OCI-LY3 (cell line): ENCODE data around the gene HDDC3.

ENCODE experiments used
- CTCF ChIP-seq: fragments of 200-600, 300-600 bp; sonication (generic); IDR thresholded peaks from 2 replicates; pipeline ENCODE4 v1.5.1; 2014; ENCODE audit warnings: antibody characterized with exemption, low read length, low read depth
- EZH2phosphoT487 ChIP-seq: fragments of 200-600 bp; shearing (Covaris generic); IDR thresholded peaks from 2 replicates; pipeline ENCODE4 v1.6.1; 2018; ENCODE audit warnings: antibody characterized with exemption, mixed run types, low read depth

GRCh38 chr15:90945091-90945490 is 12.7 kb upstream of the HDDC3 start:
- no peak for TF ChIP-seq CTCF
- TF ChIP-seq EZH2phosphoT487, result no peak
